ENCODE results near the gene MTMR11. TPM values are rescaled to one million over a fixed set of nuclear protein-coding genes. Genes with fewer than 3 reads are reported as not detected.
A peak's percentile ranks its signal among the peaks of the same experiment; 100 is the strongest.

The MTMR11 gene
- total RNA-seq, 2 experiments from 2014 or later: 2.1 to 2.8 TPM

- H3K9me3 Mint-ChIP-seq: no peaks in the 10 kb centered on the region
Observed at GRCh38 chr1:149931212-149931790, 5.4 kb downstream of the MTMR11 start.

GRCh38 chr1:149929856-149930255, 6.8 kb downstream of the MTMR11 start:
- no peaks in the 10 kb centered on the region for H3K27me3 Mint-ChIP-seq
- H3K36me3 Mint-ChIP-seq (ENCODE audit: low read depth): peaks cover 27% of the 10 kb centered on the region
- ChIA-PET POLR2A (interaction anchor here (2.6 kb wide), 1 partner anchor 43 kb away, joined by 31 read pairs; a partner anchor contains a TSS), CTCF (interaction anchor here (1.2 kb wide), 1 partner anchor 9 kb away, joined by 3 read pairs; no protein-coding TSS in a partner anchor)
- H3K4me3 Mint-ChIP-seq: no peak overlapping the region
- H3K27ac Mint-ChIP-seq: no peak overlapping the region
- no peaks in the 10 kb centered on the region for H3K9me3 Mint-ChIP-seq
- no peak for DNase-seq
- peaks cover 55% of the 10 kb centered on the region for H3K4me1 Mint-ChIP-seq

More at GRCh38 chr1:149931212-149931790, 5.4 kb downstream of the MTMR11 start:
- peaks cover 12% of the 10 kb centered on the region for H3K36me3 Mint-ChIP-seq (ENCODE audit: low read depth)
- peaks cover 40% of the 10 kb centered on the region for H3K4me1 Mint-ChIP-seq
- H3K4me3 Mint-ChIP-seq: peak overlapping the region; percentile 30
- CTCF ChIA-PET: interaction anchor here (0.9 kb wide), 1 partner anchor 27 kb away, joined by 3 read pairs; no protein-coding TSS in a partner anchor
- H3K27ac Mint-ChIP-seq: peak overlapping the region; percentile 87
- H3K27me3 Mint-ChIP-seq: no peaks in the 10 kb centered on the region
- POLR2A ChIA-PET: interaction anchor here (0.6 kb wide), 1 partner anchor 44 kb away, joined by 3 read pairs; a partner anchor contains a TSS
- no peak for DNase-seq

- peaks cover 62% of the 10 kb centered on the region for H3K4me1 Mint-ChIP-seq
- peak overlapping the region; percentile 93 for H3K4me3 Mint-ChIP-seq
- no peaks in the 10 kb centered on the region for H3K9me3 Mint-ChIP-seq
- POLR2A ChIA-PET: interaction anchor here (0.6 to 2.6 kb wide), 3 partner anchors 29 to 66 kb away, joined by 3 to 31 read pairs (median 3); partner anchors contain the start of gene BOLA1
- peaks cover 39% of the 10 kb centered on the region for H3K36me3 Mint-ChIP-seq (ENCODE audit: low read depth)
- CTCF ChIA-PET: interaction anchor here (1.0 kb wide), 2 partner anchors 10 to 40 kb away, joined by 3 read pairs; no protein-coding TSS in a partner anchor
- peak overlapping the region; percentile 99 for H3K27ac Mint-ChIP-seq
- no peaks in the 10 kb centered on the region for H3K27me3 Mint-ChIP-seq
- DNase-seq: no peak
Observed at GRCh38 chr1:149928401-149928724, 8.3 kb downstream of the MTMR11 start.

GRCh38 chr1:149927563-149928400, 8.9 kb downstream of the MTMR11 start, which contains the start of gene SF3B4:
TSS of gene SF3B4 (minus strand) at chr1:149927803. CDS start at chr1:149927759, 44 bp downstream.
- Mint-ChIP-seq H3K27ac (peak within 1 kb of the TSS; percentile 99), H3K4me3 (peak within 1 kb of the TSS; percentile 93), H3K36me3 (ENCODE audit: low read depth) (peaks cover 44% of the 10 kb centered on the region), H3K27me3 (no peaks in the 10 kb centered on the region), H3K4me1 (peaks cover 64% of the 10 kb centered on the region), H3K9me3 (no peaks in the 10 kb centered on the region)
- POLR2A ChIA-PET: interaction anchor here (0.6 to 2.6 kb wide), 3 partner anchors 28 to 67 kb away, joined by 3 to 31 read pairs (median 3); partner anchors contain the start of gene BOLA1
- CTCF ChIA-PET: interaction anchor here (1.0 kb wide), 2 partner anchors 9 to 39 kb away, joined by 3 read pairs; no protein-coding TSS in a partner anchor
- peak; percentile 96 for DNase-seq

GRCh38 chr1:149927056-149927562, 9.6 kb downstream of the MTMR11 start:
- ChIA-PET POLR2A (no interaction called here), CTCF (no interaction called here)
- H3K27me3 Mint-ChIP-seq: no peaks in the 10 kb centered on the region
- DNase-seq: no peak
- H3K36me3 Mint-ChIP-seq (ENCODE audit: low read depth): peaks cover 46% of the 10 kb centered on the region
- peaks cover 64% of the 10 kb centered on the region for H3K4me1 Mint-ChIP-seq
- no peaks in the 10 kb centered on the region for H3K9me3 Mint-ChIP-seq
- peak overlapping the region; percentile 99 for H3K27ac Mint-ChIP-seq
- peak overlapping the region; percentile 93 for H3K4me3 Mint-ChIP-seq

GRCh38 chr1:149926296-149926695, 10.4 kb downstream of the MTMR11 start:
- Mint-ChIP-seq H3K4me3 (peak overlapping the region; percentile 93), H3K27me3 (no peaks in the 10 kb centered on the region), H3K36me3 (ENCODE audit: low read depth) (peaks cover 52% of the 10 kb centered on the region), H3K9me3 (no peaks in the 10 kb centered on the region), H3K27ac (peak overlapping the region; percentile 56), H3K4me1 (peaks cover 57% of the 10 kb centered on the region)
- POLR2A ChIA-PET: no interaction called here
- CTCF ChIA-PET: no interaction called here
- DNase-seq: no peak

- CTCF ChIA-PET: interaction anchor here (1.1 kb wide), 2 partner anchors 8 to 9 kb away, joined by 4 read pairs; no protein-coding TSS in a partner anchor
- H3K27ac Mint-ChIP-seq: peak overlapping the region; percentile 56
- DNase-seq: no peak
Observed at GRCh38 chr1:149925751-149926150, 10.9 kb downstream of the MTMR11 start.

GRCh38 chr1:149925345-149925744, 11.3 kb downstream of the MTMR11 start:
- Mint-ChIP-seq H3K27me3 (no peaks in the 10 kb centered on the region), H3K36me3 (ENCODE audit: low read depth) (peaks cover 52% of the 10 kb centered on the region), H3K4me3 (peak overlapping the region; percentile 93), H3K4me1 (peaks cover 48% of the 10 kb centered on the region), H3K27ac (no peak overlapping the region), H3K9me3 (no peaks in the 10 kb centered on the region)
- ChIA-PET POLR2A (no interaction called here), CTCF (interaction anchor here (1.0 to 1.1 kb wide), 3 partner anchors 9 to 19 kb away, joined by 3 to 4 read pairs (median 4); no protein-coding TSS in a partner anchor)
- no peak for DNase-seq

More at GRCh38 chr1:149925751-149926150, 10.9 kb downstream of the MTMR11 start:
- POLR2A ChIA-PET: no interaction called here
- Mint-ChIP-seq H3K9me3 (no peaks in the 10 kb centered on the region), H3K4me1 (peaks cover 52% of the 10 kb centered on the region), H3K27me3 (no peaks in the 10 kb centered on the region), H3K36me3 (ENCODE audit: low read depth) (peaks cover 52% of the 10 kb centered on the region), H3K4me3 (peak overlapping the region; percentile 93)

GRCh38 chr1:149923626-149924025, 13.1 kb downstream of the MTMR11 start:
- H3K9me3 Mint-ChIP-seq: no peaks in the 10 kb centered on the region
- no peak overlapping the region for H3K4me3 Mint-ChIP-seq
- H3K4me1 Mint-ChIP-seq: peaks cover 40% of the 10 kb centered on the region
- no peaks in the 10 kb centered on the region for H3K27me3 Mint-ChIP-seq
- ChIA-PET CTCF (interaction anchor here (0.6 kb wide), 1 partner anchor 266 kb away, joined by 3 read pairs; no protein-coding TSS in a partner anchor), POLR2A (no interaction called here)
- no peak for DNase-seq
- H3K27ac Mint-ChIP-seq: no peak overlapping the region
- H3K36me3 Mint-ChIP-seq (ENCODE audit: low read depth): peaks cover 52% of the 10 kb centered on the region

GRCh38 chr1:149917571-149918144, 19.0 kb downstream of the MTMR11 start, which contains the start of gene SV2A:
TSS of gene SV2A (minus strand) at chr1:149917844. CDS start at chr1:149913840, 4,004 bp downstream.
- Mint-ChIP-seq H3K27ac (peak within 1 kb of the TSS; percentile 76), H3K9me3 (no peaks in the 10 kb centered on the region), H3K4me1 (peaks cover 52% of the 10 kb centered on the region), H3K27me3 (no peaks in the 10 kb centered on the region), H3K36me3 (ENCODE audit: low read depth) (peaks cover 9% of the 10 kb centered on the region), H3K4me3 (peak within 1 kb of the TSS; percentile 79)
- ChIA-PET CTCF (no interaction called here), POLR2A (no interaction called here)
- DNase-seq: peak; percentile 43

GRCh38 chr1:149916898-149917252, 19.8 kb downstream of the MTMR11 start:
- Mint-ChIP-seq H3K4me1 (peaks cover 52% of the 10 kb centered on the region), H3K36me3 (ENCODE audit: low read depth) (peaks cover 6% of the 10 kb centered on the region), H3K4me3 (peak overlapping the region; percentile 79), H3K9me3 (no peaks in the 10 kb centered on the region), H3K27ac (peak overlapping the region; percentile 20), H3K27me3 (no peaks in the 10 kb centered on the region)
- no peak for DNase-seq
- ChIA-PET POLR2A (interaction anchor here (1.0 kb wide), 1 partner anchor 28 kb away, joined by 3 read pairs; no protein-coding TSS in a partner anchor), CTCF (interaction anchor here (1.4 to 1.8 kb wide), 2 partner anchors 8 to 15 kb away, joined by 4 to 7 read pairs; no protein-coding TSS in a partner anchor)

Data from activated CD4-positive, alpha-beta T cell treated with anti-CD3 and anti-CD28 coated beads, Interleukin-2, amount 10 ng/mL, durations not matched to agents 7 days and 5 days (primary cell).